Osteoblast (primary cell): ENCODE measurements around the gene VAV3. TPM values are rescaled to one million over a fixed set of nuclear protein-coding genes. Genes with fewer than 3 reads are reported as not detected.

ENCODE experiments used
- DNase-seq: peaks from one replicate; pipeline ENCODE4 v3.0.0; 2011; ENCODE audit warnings: low spot score, mixed read lengths; ENCODE audit not compliant: insufficient read length; ENCODE audit errors: missing footprints
- H2AFZ ChIP-seq: 2 replicates; pipeline ENCODE4 v1.6.0; 2011; ENCODE audit warnings: mild to moderate bottlenecking, low read length
- H3K27ac ChIP-seq: 2 replicates; pipeline ENCODE4 v1.5.1; 2011; ENCODE audit warnings: mild to moderate bottlenecking, low read depth, low read length, moderate library complexity
- H3K27me3 ChIP-seq: 2 replicates; pipeline ENCODE4 v1.6.0; 2012; ENCODE audit warnings: mild to moderate bottlenecking, control low read depth, inconsistent platforms, low read length, moderate library complexity; ENCODE audit not compliant: insufficient read depth
- H3K36me3 ChIP-seq: 2 replicates; pipeline ENCODE4 v1.5.1; 2011; ENCODE audit warnings: mild to moderate bottlenecking, low read length, control low read depth, moderate library complexity; ENCODE audit not compliant: insufficient read depth
- H3K4me1 ChIP-seq: 2 replicates; pipeline ENCODE4 v1.5.1; 2011; ENCODE audit warnings: mild to moderate bottlenecking, low read length, control low read depth, moderate library complexity; ENCODE audit not compliant: insufficient read depth
- H3K4me2 ChIP-seq: 2 replicates; pipeline ENCODE4 v1.6.0; 2011; ENCODE audit warnings: mild to moderate bottlenecking, low read length; ENCODE audit not compliant: insufficient read depth
- H3K4me3 ChIP-seq: fragments of 200-600 bp; sonication (generic); 3 replicates; pipeline ENCODE4 v1.5.1; 2012; ENCODE audit warnings: mild to moderate bottlenecking, low read length, inconsistent platforms; ENCODE audit not compliant: insufficient read depth
- H3K79me2 ChIP-seq: 2 replicates; pipeline ENCODE4 v1.6.0; 2012; ENCODE audit warnings: mild to moderate bottlenecking, low read length, control low read depth, inconsistent platforms; ENCODE audit not compliant: insufficient read depth
- H3K9me3 ChIP-seq: 2 replicates; pipeline ENCODE4 v1.5.1; 2011; ENCODE audit warnings: low read depth, low read length, control low read depth
- H4K20me1 ChIP-seq: 2 replicates; pipeline ENCODE4 v1.6.0; 2012; ENCODE audit warnings: mild to moderate bottlenecking, low read length, control low read depth; ENCODE audit not compliant: insufficient read depth
- total RNA-seq: library from RNA; depleted of rRNA; stranded (reverse); fragments of >200 nt; gene quantifications from 2 replicates; pipeline ENCODE4 v1.2.3, GENCODE V29; 2012
- TF ChIP-seq, protein P1 (sequence below): IDR thresholded peaks from 2 replicates; pipeline ENCODE4 v1.5.1; 2011; ENCODE audit warnings: mild to moderate bottlenecking, low read depth, low read length, moderate library complexity; ENCODE audit errors: extremely low read depth

The VAV3 gene
- total RNA-seq, 1 donor, result 0.72 TPM

DNA sequence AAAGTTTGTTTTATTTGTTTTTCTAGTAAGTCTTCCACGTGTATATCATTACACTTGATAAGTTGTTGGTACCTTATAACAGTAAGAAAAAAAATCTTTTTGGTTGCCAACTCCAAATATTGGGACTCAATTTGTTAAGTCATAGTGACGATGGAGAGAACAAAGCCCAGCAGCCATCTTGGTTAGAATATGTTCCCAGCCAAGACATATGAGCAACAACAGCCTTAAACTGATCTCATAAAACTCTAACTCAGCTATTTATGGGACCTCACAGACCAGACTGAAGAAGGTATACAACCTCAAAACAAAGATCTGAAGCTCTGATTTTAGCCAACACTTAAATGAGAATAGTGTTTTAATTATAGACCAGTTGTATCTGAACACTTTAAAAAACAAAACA lies 281.3 kb downstream of the VAV3 start:
- H3K27me3 ChIP-seq, result no peaks in the 10 kb centered on the region
- H3K9me3 ChIP-seq, result no peaks in the 10 kb centered on the region
- TF ChIP-seq, protein P1, sequence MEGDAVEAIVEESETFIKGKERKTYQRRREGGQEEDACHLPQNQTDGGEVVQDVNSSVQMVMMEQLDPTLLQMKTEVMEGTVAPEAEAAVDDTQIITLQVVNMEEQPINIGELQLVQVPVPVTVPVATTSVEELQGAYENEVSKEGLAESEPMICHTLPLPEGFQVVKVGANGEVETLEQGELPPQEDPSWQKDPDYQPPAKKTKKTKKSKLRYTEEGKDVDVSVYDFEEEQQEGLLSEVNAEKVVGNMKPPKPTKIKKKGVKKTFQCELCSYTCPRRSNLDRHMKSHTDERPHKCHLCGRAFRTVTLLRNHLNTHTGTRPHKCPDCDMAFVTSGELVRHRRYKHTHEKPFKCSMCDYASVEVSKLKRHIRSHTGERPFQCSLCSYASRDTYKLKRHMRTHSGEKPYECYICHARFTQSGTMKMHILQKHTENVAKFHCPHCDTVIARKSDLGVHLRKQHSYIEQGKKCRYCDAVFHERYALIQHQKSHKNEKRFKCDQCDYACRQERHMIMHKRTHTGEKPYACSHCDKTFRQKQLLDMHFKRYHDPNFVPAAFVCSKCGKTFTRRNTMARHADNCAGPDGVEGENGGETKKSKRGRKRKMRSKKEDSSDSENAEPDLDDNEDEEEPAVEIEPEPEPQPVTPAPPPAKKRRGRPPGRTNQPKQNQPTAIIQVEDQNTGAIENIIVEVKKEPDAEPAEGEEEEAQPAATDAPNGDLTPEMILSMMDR, result no peak
- H3K4me1 ChIP-seq, result no peaks in the 10 kb centered on the region
- H3K4me3 ChIP-seq, result no peak overlapping the region
- no peaks in the 10 kb centered on the region for H3K36me3 ChIP-seq
- no peaks in the 10 kb centered on the region for H3K79me2 ChIP-seq
- no peak overlapping the region for H3K27ac ChIP-seq
- DNase-seq, result no peak
- H4K20me1 ChIP-seq, result no peaks in the 10 kb centered on the region
- H3K4me2 ChIP-seq, result no peak overlapping the region
- H2AFZ ChIP-seq, result no peak overlapping the region

DNA sequence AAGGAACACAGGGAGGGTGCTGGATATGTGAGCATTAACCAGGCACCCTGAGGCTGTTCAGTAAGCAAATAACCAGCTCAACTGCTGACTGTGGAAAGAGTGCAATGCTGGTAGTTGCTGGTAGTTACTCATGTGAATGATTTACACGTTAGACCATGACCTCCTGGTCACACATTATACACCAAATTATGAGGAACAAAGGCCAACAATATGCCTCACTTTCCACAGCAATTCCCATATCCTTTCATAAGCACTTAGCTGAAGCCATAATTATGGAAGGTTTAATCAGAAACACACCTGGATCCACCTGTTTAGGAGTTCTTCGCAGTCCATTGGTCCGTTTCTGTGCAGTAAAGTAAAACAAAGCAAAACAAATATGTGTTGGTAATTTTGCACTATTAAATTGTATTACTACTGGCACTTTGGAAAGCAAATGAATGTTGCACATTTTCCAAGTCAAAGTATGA lies 281.8 kb downstream of the VAV3 start:
- no peaks in the 10 kb centered on the region for H3K36me3 ChIP-seq
- no peak overlapping the region for H3K27ac ChIP-seq
- no peaks in the 10 kb centered on the region for H3K79me2 ChIP-seq
- no peaks in the 10 kb centered on the region for H3K27me3 ChIP-seq
- H3K4me3 ChIP-seq, result no peak overlapping the region
- H3K4me1 ChIP-seq, result no peaks in the 10 kb centered on the region
- TF ChIP-seq, protein P1, result no peak
- DNase-seq, result no peak
- H4K20me1 ChIP-seq, result no peaks in the 10 kb centered on the region
- H3K4me2 ChIP-seq, result no peak overlapping the region
- H2AFZ ChIP-seq, result no peak overlapping the region
- no peaks in the 10 kb centered on the region for H3K9me3 ChIP-seq

DNA sequence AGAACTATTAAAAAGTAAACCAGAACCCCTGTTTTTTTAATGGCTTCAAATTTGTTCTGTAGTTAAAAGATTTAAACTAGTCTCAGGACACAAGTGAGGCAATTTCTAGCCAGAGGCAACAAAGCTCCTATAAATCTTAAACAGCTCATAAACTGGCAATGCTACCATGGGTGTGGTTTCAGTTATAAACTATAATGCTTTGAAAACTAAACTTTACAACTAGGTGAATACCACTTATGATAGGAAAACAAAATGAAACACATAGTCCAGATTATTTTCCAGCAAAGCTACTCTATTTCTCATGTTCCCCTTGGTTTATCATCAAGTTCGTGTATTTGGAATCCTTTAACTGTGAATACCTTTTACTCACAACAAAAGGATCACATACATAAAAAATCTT lies 282.5 kb downstream of the VAV3 start:
- TF ChIP-seq, protein P1, result no peak
- Histone ChIP-seq H3K79me2 (no peaks in the 10 kb centered on the region), H3K9me3 (no peaks in the 10 kb centered on the region), H3K4me1 (no peaks in the 10 kb centered on the region), H3K27me3 (no peaks in the 10 kb centered on the region), H4K20me1 (no peaks in the 10 kb centered on the region), H3K4me2 (no peak overlapping the region), H3K36me3 (no peaks in the 10 kb centered on the region), H3K4me3 (no peak overlapping the region), H2AFZ (no peak overlapping the region), H3K27ac (no peak overlapping the region)
- DNase-seq, result no peak

DNA sequence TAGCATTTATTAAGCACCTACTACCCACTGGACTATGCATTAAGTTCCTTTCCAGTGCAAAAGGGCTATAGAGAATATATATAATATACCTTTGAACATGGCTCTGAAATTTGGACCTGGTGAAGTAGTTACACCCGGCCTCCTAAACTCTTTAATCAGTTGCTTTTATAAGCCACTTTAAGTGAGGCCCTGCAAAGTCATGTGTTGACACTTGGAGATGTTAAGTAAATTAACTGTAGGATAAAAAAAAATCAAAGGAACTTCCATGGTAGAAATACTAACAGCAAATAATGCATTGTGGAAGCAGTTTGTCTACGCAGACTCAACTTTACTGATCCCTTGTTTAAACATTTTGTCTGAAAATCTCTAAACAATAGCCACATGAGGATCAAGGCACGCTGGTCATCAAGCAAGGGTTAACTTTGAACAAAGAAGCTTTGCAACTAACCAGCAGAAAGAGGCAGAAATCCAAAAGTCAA lies 283.9 kb downstream of the VAV3 start:
- Histone ChIP-seq H3K4me2 (no peak overlapping the region), H2AFZ (no peak overlapping the region), H3K9me3 (no peaks in the 10 kb centered on the region), H3K27me3 (no peaks in the 10 kb centered on the region), H3K36me3 (no peaks in the 10 kb centered on the region), H4K20me1 (no peaks in the 10 kb centered on the region), H3K79me2 (no peaks in the 10 kb centered on the region), H3K4me3 (no peak overlapping the region), H3K27ac (no peak overlapping the region), H3K4me1 (no peaks in the 10 kb centered on the region)
- no peak for DNase-seq
- TF ChIP-seq, protein P1, result no peak
